GM12878 (cell line): ENCODE measurements around the gene TPMT. TPM values are rescaled to one million over a fixed set of nuclear protein-coding genes. Genes with fewer than 3 reads are reported as not detected.

ENCODE experiments used
- CBX3 ChIP-seq: fragments of 200-600 bp; sonication (generic); IDR thresholded peaks from 2 replicates; pipeline ENCODE4 v1.6.1; 2016; ENCODE audit warnings: low read depth, borderline replicate concordance
- CREB1 ChIP-seq: IDR thresholded peaks from 2 replicates; pipeline ENCODE4 v1.6.1; 2012; ENCODE audit warnings: low read depth, mild to moderate bottlenecking, inconsistent platforms
- CREM ChIP-seq: IDR thresholded peaks from 2 replicates; pipeline ENCODE4 v1.6.1; 2014; ENCODE audit warnings: antibody characterized with exemption, low read depth
- CTCF ChIP-seq, 3 experiments: IDR thresholded peaks in 2 of 3; conservative IDR thresholded peaks in 1 of 3; 2 replicates each; pipeline ENCODE4 v1.5.1; 2011; ENCODE audit warnings: low read depth in 3 of 3, low read length in 3 of 3, mild to moderate bottlenecking in 3 of 3, control low read depth in 2 of 3, moderate library complexity in 2 of 3, inconsistent platforms in 1 of 3, mixed read lengths in 1 of 3; ENCODE audit not compliant: control insufficient read depth in 2 of 3, insufficient read depth in 1 of 3; ENCODE audit errors: extremely low read depth in 1 of 3
- CUX1 ChIP-seq: IDR thresholded peaks from 2 replicates; pipeline ENCODE4 v1.6.1; 2012; ENCODE audit warnings: improper control_type of control experiment, low read depth, low read length; ENCODE audit not compliant: insufficient replicate concordance
- EED ChIP-seq: sonication (generic); IDR thresholded peaks from 2 replicates; pipeline ENCODE4 v1.6.1; 2016; ENCODE audit warnings: antibody characterized with exemption, low read depth
- EGR1 ChIP-seq, 2 experiments: IDR thresholded peaks; 1 replicate in 1 of 2; 2 replicates in 1 of 2; pipeline ENCODE4 v1.6.1; 2011 to 2012; ENCODE audit warnings: low read depth in 2 of 2, low read length in 2 of 2, borderline replicate concordance in 1 of 2, mild to moderate bottlenecking in 1 of 2, moderate library complexity in 1 of 2
- EP300 ChIP-seq, 2 experiments: fragments of 150-350 bp in 1 of 2; IDR thresholded peaks; 2 replicates each; pipeline ENCODE4 v1.6.1; 2011 to 2012; ENCODE audit warnings: low read depth in 2 of 2, low read length in 2 of 2, borderline replicate concordance in 1 of 2, improper control_type of control experiment in 1 of 2, inconsistent platforms in 1 of 2; ENCODE audit not compliant: control insufficient read depth in 1 of 2
- EZH2 ChIP-seq: IDR thresholded peaks from 2 replicates; pipeline ENCODE4 v1.6.1; 2012; ENCODE audit warnings: low read depth, mild to moderate bottlenecking, control low read depth, inconsistent platforms, low read length, borderline replicate concordance; ENCODE audit not compliant: control insufficient read depth
- IKZF1 ChIP-seq: fragments of 450-650 bp; conservative IDR thresholded peaks from 2 replicates; pipeline ENCODE4 v1.6.1; 2017; ENCODE audit warnings: antibody characterized with exemption, mild to moderate bottlenecking
- KAT2A ChIP-seq: conservative IDR thresholded peaks from 2 replicates; pipeline ENCODE4 v1.6.1; 2011; ENCODE audit warnings: low read depth, low read length; ENCODE audit not compliant: control insufficient read depth
- MAX ChIP-seq: IDR thresholded peaks from 2 replicates; pipeline ENCODE4 v1.6.1; 2012; ENCODE audit warnings: low read depth, low read length, improper control_type of control experiment
- MTA3 ChIP-seq: IDR thresholded peaks from 2 replicates; pipeline ENCODE4 v1.6.1; 2012; ENCODE audit warnings: low read length, inconsistent platforms, borderline replicate concordance
- MYC ChIP-seq: IDR thresholded peaks from 2 replicates; pipeline ENCODE4 v1.6.1; 2011; ENCODE audit warnings: mild to moderate bottlenecking, low read length, moderate library complexity, inconsistent platforms; ENCODE audit not compliant: insufficient read depth, insufficient replicate concordance, insufficient read length, severe bottlenecking
- PML ChIP-seq: IDR thresholded peaks from 2 replicates; pipeline ENCODE4 v1.6.1; 2012; ENCODE audit warnings: low read length, inconsistent platforms
- RAD21 ChIP-seq: IDR thresholded peaks from 2 replicates; pipeline ENCODE4 v1.6.1; 2011; ENCODE audit warnings: mild to moderate bottlenecking, low read depth, low read length, moderate library complexity; ENCODE audit not compliant: insufficient read depth
- STAT1 ChIP-seq: fragments of 450-650 bp; conservative IDR thresholded peaks from 2 replicates; pipeline ENCODE4 v1.6.1; 2014; ENCODE audit warnings: antibody characterized with exemption, mild to moderate bottlenecking
- TAF1 ChIP-seq: IDR thresholded peaks from 2 replicates; pipeline ENCODE4 v1.6.1; 2011; ENCODE audit warnings: mild to moderate bottlenecking, low read depth, low read length, borderline replicate concordance
- TARDBP ChIP-seq: IDR thresholded peaks from 2 replicates; pipeline ENCODE4 v1.6.1; 2016; ENCODE audit warnings: borderline replicate concordance
- TCF3 ChIP-seq: IDR thresholded peaks from 2 replicates; pipeline ENCODE4 v1.6.1; 2012; ENCODE audit warnings: low read depth, mild to moderate bottlenecking, low read length, borderline replicate concordance; ENCODE audit not compliant: insufficient read depth
- ZNF274 ChIP-seq: IDR thresholded peaks from one replicate; pipeline ENCODE4 v1.8.0; 2011; ENCODE audit not compliant: insufficient read length, insufficient read depth
- polyA plus RNA-seq, 11 experiments: library from polyadenylated mRNA; depleted of rRNA in 4 of 11; unstranded in 6 of 11; stranded (reverse) in 5 of 11; fragments of >200 nt; fragmentation: Nextera tagmentation in 4 of 11; fragmentation: Illumina TruSeq in 1 of 11; extraction: Ambion mirVana in 4 of 11; extraction: Trizol in 1 of 11; gene quantifications; 1 replicate in 1 of 11; 2 replicates in 10 of 11; pipeline versions ENCODE4 v1.2.1 to v1.2.3, GENCODE V29; 2011 to 2016; ENCODE audit warnings: inconsistent platforms in 2 of 11, missing spikeins in 2 of 11, low read depth in 1 of 11
- total RNA-seq, 4 experiments: library from RNA; depleted of rRNA in 3 of 4; stranded (reverse); fragments of >200 nt in 3 of 4; fragmentation: Illumina TruSeq in 1 of 4; extraction: Trizol in 1 of 4; gene quantifications; 2 replicates each; pipeline versions ENCODE4 v1.2.1 to v1.2.3, GENCODE V29; 2013 to 2021

The TPMT gene
- total and polyA plus RNA-seq, 10 of the 15 experiments (the other 5 are each of a cell fraction or from before 2014, with no cell fraction given): 7.9 to 18.2 (median 16.3) TPM

- TF ChIP-seq STAT1 (no peak), TAF1 (no peak), CTCF (IDR thresholded peaks at IDR 0.05 in 2 of 3, conservative IDR thresholded peaks at IDR 0.05 in 1 of 3; ENCODE audit: control insufficient read depth in 2 of 3, extremely low read depth in 1 of 3, insufficient read depth in 1 of 3, low read depth in 3 of 3, low read length in 3 of 3) (peak; percentile 53 to 77 (median 73)), RAD21 (peak; percentile 74), IKZF1 (peak; percentile 24), MTA3 (no peak), CREM (peak; percentile 80), PML (no peak), EED (0 out of 2 replicates have a peak, but pooled peaks have one; percentile 13), EP300 (IDR thresholded peaks at IDR 0.05; ENCODE audit: borderline replicate concordance in 1 of 2, control insufficient read depth in 1 of 2, low read depth in 2 of 2, low read length in 2 of 2) (no peak), MYC (no peak), CUX1 (no peak), EGR1 (IDR thresholded peaks at IDR 0.05; ENCODE audit: borderline replicate concordance in 1 of 2, low read depth in 2 of 2, low read length in 2 of 2) (peak in 1 of 2 experiments; percentile 87; a peak in 1 of 3 replicates), TARDBP (no peak), EZH2 (no peak), MAX (0 out of 2 replicates have a peak, but pooled peaks have one; percentile 26), CREB1 (peak; percentile 83; the same call in 1 of the 2 replicates), ZNF274 (no peak), CBX3 (no peak), TCF3 (0 out of 2 replicates have a peak, but pooled peaks have one; percentile 50), KAT2A (no peak)
These were observed 32.5 kb downstream of the TPMT start, which contains the start of gene NHLRC1 (continued) for GRCh38 chr6:18122128-18123093.
